HG03342 (cell line): ENCODE results near the gene MRPS12.

ENCODE experiments used
- ATAC-seq: cut with Tn5 transposase; IDR thresholded peaks from one replicate; pipeline ENCODE4 v1.9.1; 2021; ENCODE audit warnings: mild to moderate bottlenecking, moderate library complexity; ENCODE audit not compliant: unreplicated experiment

The MRPS12 gene

GRCh38 chr19:38910488-38910887, 20.3 kb upstream of the MRPS12 start:
- ATAC-seq = no peak

GRCh38 chr19:38911388-38912001, 19.2 kb upstream of the MRPS12 start:
- ATAC-seq = no peak

GRCh38 chr19:38912600-38913514, 17.9 kb upstream of the MRPS12 start:
- no peak for ATAC-seq

- ATAC-seq = no peak
Observed at GRCh38 chr19:38913958-38914357, 16.8 kb upstream of the MRPS12 start.

GRCh38 chr19:38915329-38916321, 15.1 kb upstream of the MRPS12 start:
- no peak for ATAC-seq

- ATAC-seq = no peak
Observed at GRCh38 chr19:38917516-38917915, 13.2 kb upstream of the MRPS12 start.

- ATAC-seq = no peak
Observed at GRCh38 chr19:38917921-38918491, 12.7 kb upstream of the MRPS12 start.

GRCh38 chr19:38918526-38918925, 12.2 kb upstream of the MRPS12 start:
- ATAC-seq = no peak

GRCh38 chr19:38919837-38920601, 10.7 kb upstream of the MRPS12 start:
- ATAC-seq = no peak

GRCh38 chr19:38920602-38921419, 9.9 kb upstream of the MRPS12 start:
- ATAC-seq = no peak

- no peak for ATAC-seq
Observed at GRCh38 chr19:38921420-38922274, 9.1 kb upstream of the MRPS12 start.

- no peak for ATAC-seq
Observed at GRCh38 chr19:38922482-38922881, 8.3 kb upstream of the MRPS12 start.

- ATAC-seq = no peak
Observed at GRCh38 chr19:38924388-38924787, 6.4 kb upstream of the MRPS12 start.

- no peak for ATAC-seq
Observed at GRCh38 chr19:38928391-38929001, 2.2 kb upstream of the MRPS12 start.

GRCh38 chr19:38929929-38930775, 592 bp upstream of the MRPS12 start, which contains the start of gene SARS2:
SARS2 (minus strand) TSS chr19:38930763; CDS start chr19:38930736, 27 bp downstream.
- ATAC-seq = peak; percentile 66

GRCh38 chr19:38931521-38931793, 713 bp downstream of the MRPS12 start:
- no peak for ATAC-seq
